GM18505 (cell line): ENCODE results near the gene APBB1.

Experiments
- ATAC-seq: cut with Tn5 transposase; IDR thresholded peaks from one replicate; pipeline ENCODE4 v1.9.1; 2021; ENCODE audit not compliant: unreplicated experiment
- POLR2A ChIP-seq: IDR thresholded peaks from 4 replicates; pipeline ENCODE4 v1.6.1; 2011; ENCODE audit warnings: borderline replicate concordance; ENCODE audit not compliant: insufficient read depth, insufficient read length; ENCODE audit errors: extremely low read depth

Gene APBB1

GRCh38 chr11:6345366-6345765 is 73.5 kb downstream of the APBB1 start:
- TF ChIP-seq POLR2A, result no peak
- ATAC-seq, result no peak
